GM12892 (cell line): ENCODE data around the gene WDR90.

Experiments
- POLR2A ChIP-seq: IDR thresholded peaks from 2 replicates; pipeline ENCODE4 v1.6.1; 2011; ENCODE audit warnings: low read depth, low read length, control low read depth
- POLR2AphosphoS5 ChIP-seq: IDR thresholded peaks from 2 replicates; pipeline ENCODE4 v1.6.1; 2011; ENCODE audit warnings: low read depth, low read length, control low read depth

DNA sequence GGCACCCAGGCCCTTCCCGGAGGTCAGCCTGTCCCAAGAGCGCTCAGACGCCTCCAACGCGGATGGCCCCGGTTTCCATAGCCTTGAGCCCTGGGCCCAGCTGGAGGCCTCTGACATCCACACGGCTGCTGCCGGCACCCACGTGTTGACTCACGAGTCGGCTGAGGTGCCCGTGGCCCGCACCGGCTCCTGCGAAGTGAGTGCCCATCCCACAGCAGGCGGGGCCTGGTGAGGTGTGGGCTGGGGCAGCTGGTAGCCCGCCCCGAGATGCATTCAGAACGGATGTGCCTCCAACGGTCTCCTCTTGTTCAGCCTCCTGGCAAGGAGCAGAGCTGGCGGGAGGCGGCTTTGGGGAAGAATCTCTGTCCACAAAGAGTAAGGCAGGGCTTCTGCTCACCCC lies 2.7 kb downstream of the WDR90 start:
- TF ChIP-seq POLR2A, result no peak
- TF ChIP-seq POLR2AphosphoS5, result no peak
